Fibroblast of lung (primary cell): ENCODE measurements around the gene MTMR3.

Experiments used
- CTCF ChIP-seq, 2 donors: IDR thresholded peaks in 1 of 2; conservative IDR thresholded peaks in 1 of 2; 1 replicate in 1 of 2; 2 replicates in 1 of 2; pipeline ENCODE4 v1.5.1; 2011 to 2012; ENCODE audit warnings: low read length in 2 of 2, control low read depth in 1 of 2, inconsistent platforms in 1 of 2, low read depth in 1 of 2, mild to moderate bottlenecking in 1 of 2
- EZH2 ChIP-seq: IDR thresholded peaks from 2 replicates; pipeline ENCODE4 v1.5.1; 2012; ENCODE audit warnings: low read length, control low read depth, mild to moderate bottlenecking; ENCODE audit errors: missing control alignments

DNA sequence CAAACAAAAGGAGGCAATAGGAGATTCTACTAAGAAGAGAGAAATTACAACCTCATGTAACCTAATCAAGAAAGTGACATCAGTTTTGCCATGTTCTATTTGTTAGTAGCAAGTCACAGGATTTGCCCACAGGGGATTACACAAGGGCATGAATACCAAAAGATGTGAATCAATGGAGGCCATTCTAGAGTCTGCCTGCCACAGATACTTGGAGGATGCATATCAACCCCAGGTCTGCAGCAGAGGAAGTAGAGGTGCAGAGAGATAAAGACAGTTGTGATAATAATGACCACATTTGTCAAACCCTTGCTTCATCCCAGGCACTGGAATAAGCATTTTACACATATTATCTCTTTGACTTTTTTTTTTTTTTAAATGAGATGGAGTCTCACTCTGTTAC lies 42.5 kb upstream of the MTMR3 start:
- TF ChIP-seq EZH2 (no peak), CTCF (conservative IDR thresholded peaks at IDR 0.05 in 1 of 2, IDR thresholded peaks at IDR 0.05 in 1 of 2; ENCODE audit: low read depth in 1 of 2, low read length in 2 of 2) (no peak)
